A172 (cell line): Measurements from ENCODE around the gene CEMP1. TPM values are rescaled to one million over a fixed set of nuclear protein-coding genes. Genes with fewer than 3 reads are reported as not detected.

Source experiments
- DNase-seq: peaks from one replicate; pipeline ENCODE4 v3.0.0-alpha.2; 2015; ENCODE audit warnings: low spot score
- total RNA-seq: library from RNA; depleted of rRNA; stranded (reverse); fragments of >200 nt; shearing (Covaris generic); gene quantifications from 2 replicates; pipeline ENCODE4 v1.2.3, GENCODE V29; 2014; rRNA removed

The CEMP1 gene
- total RNA-seq, 1 experiment from 2014 or later: not detected

GRCh38 chr16:2484898-2485508 is 46.2 kb downstream of the CEMP1 start:
- DNase-seq: no peak

GRCh38 chr16:2483939-2484897 is 47.0 kb downstream of the CEMP1 start:
- DNase-seq: no peak

GRCh38 chr16:2482708-2483534 is 48.3 kb downstream of the CEMP1 start:
- DNase-seq: no peak

- DNase-seq: no peak
Measured at GRCh38 chr16:2482249-2482648, 49.0 kb downstream of the CEMP1 start.

GRCh38 chr16:2481676-2482075 is 49.5 kb downstream of the CEMP1 start:
- no peak for DNase-seq

- no peak for DNase-seq
Measured at GRCh38 chr16:2480948-2481347, 50.3 kb downstream of the CEMP1 start.

Other genes with a start within 250 kb of the CEMP1 start
- 17.3 and 19.5 TPM in 2 replicates for gene ABCA3, start 190.7 kb downstream of the CEMP1 start, total RNA-seq
- 52.0 and 54.5 TPM in 2 replicates for gene CCNF, start 102.0 kb downstream of the CEMP1 start, total RNA-seq
- gene TEDC2, start 71.3 kb downstream of the CEMP1 start, total RNA-seq: 33.2 and 48.6 TPM in 2 replicates
- gene NTN3, start 60.1 kb downstream of the CEMP1 start, total RNA-seq: 0.12 TPM in 1 of 2 replicates, not detected in the other
- gene TBC1D24, start 56.3 kb downstream of the CEMP1 start, total RNA-seq: 8.6 and 18.0 TPM in 2 replicates
- gene ATP6V0C, start 17.5 kb downstream of the CEMP1 start, total RNA-seq: 24.7 and 51.1 TPM in 2 replicates
- gene AMDHD2, start 11.0 kb downstream of the CEMP1 start, total RNA-seq: 71.3 and 76.8 TPM in 2 replicates
- 15.1 and 21.1 TPM in 2 replicates for gene PDPK1, start 6.6 kb upstream of the CEMP1 start, total RNA-seq
- gene KCTD5, start 151.1 kb upstream of the CEMP1 start, total RNA-seq: 62.4 and 70.6 TPM in 2 replicates
- gene PRSS27, start 188.8 kb upstream of the CEMP1 start, total RNA-seq: 1.4 and 2.6 TPM in 2 replicates
- 30.0 and 49.0 TPM in 2 replicates for gene SRRM2, start 221.2 kb upstream of the CEMP1 start, total RNA-seq
- 397 and 571 TPM in 2 replicates for gene ELOB, start 245.9 kb upstream of the CEMP1 start, total RNA-seq